LNCAP (cell line): ENCODE data around the gene CDC23.

Experiments used
- CTCF ChIP-seq: fragments of 450-650 bp; IDR thresholded peaks from 2 replicates; pipeline ENCODE4 v1.5.1; 2017; ENCODE audit warnings: mild to moderate bottlenecking

CDC23 gene

DNA sequence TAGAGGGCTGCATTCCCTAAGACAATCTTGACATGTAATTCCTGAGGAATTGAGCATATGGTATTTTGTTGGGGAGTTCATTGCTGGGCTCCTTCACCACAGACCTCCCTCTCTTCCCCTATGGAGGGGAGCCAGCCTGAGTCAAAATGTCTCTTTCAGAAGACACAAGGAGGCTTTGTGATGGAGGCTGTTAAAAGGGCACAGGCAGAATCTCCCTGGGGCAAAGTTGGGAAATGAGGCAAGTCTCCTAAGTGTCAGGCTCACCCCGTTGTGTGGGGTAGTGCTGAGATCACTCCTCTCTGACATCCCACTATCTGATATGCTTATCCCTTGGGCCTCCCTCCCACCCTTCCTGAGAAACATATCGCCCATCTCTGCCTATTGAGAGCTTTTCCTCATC, 30.7 kb upstream of the CDC23 start:
- TF ChIP-seq CTCF, result no peak

DNA sequence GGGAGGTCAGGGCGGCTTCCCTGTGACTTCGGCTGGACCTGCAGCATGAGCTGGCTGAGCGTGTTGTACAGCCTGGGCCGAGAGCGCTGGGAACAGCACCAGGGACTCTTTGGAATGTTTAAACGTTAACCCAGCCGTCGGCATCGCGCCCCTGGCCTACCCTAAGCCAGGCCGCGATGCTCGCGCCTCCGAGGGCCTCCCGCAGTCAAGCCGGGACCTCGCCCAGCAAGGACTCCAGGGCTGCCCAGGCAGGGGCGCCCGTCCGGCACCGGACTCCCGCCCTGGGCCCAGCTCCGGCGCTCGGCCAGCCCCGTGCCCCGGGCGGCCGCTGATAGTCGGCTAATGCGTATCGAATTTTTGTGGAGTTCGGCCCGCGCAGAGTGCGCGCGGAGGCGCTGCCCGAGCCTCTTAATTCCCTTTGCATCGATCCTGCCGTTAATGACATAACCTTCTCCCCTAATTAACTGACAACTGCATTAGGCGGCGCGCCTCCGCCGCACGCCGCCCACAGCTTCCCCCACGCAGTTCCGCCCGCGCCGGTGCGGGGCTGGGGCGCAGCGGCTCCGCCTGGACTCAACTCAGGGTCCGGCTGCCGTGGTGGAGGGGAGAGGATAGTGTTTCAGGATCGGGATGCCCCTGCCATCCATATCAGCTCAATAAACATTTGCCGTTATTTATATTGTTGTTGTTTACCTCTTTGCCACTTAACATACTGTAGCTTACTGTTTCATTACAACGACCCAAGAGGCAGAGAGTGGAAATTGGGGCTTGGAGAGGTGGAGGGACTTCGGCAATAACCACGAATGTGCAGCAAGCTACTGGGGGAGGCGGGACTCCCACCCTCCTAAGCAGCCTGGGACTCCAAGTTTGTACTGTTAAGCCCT, 28.8 kb upstream of the CDC23 start:
- no peak for TF ChIP-seq CTCF

DNA sequence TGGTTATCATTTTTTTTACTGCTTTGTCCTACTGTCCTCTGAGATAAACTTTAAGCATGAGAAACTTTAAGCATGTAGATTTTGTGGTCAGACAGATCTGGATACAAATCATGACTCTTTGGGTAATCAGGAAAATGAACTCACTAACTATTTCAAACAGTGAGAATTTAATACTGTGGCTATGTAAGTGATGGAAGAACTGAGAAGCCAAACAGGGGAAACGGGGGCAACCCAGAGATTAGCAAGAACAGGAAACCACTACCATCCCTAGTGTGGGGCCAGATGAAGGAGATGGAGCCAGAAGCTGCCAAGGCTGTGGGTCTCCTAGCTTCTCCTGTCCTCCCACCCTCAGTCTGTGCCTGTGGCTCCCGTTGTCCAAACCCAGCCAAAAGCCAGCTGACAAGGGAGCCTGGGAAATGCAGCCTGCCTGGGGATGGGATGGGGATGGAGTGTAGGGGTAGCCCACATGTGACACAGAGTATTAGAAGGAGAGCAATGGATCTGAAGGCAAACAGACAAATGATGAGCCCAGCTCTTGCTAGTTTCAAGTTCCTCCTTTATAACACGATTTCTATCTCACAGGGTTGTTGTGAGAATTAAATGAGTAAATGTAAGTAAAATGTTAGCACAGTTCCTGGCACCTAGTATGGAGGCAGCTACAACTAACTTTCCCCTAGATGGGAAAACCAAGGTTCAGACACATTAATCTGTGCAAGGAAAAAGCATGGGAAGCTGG, 27.7 kb upstream of the CDC23 start:
- no peak for TF ChIP-seq CTCF

DNA sequence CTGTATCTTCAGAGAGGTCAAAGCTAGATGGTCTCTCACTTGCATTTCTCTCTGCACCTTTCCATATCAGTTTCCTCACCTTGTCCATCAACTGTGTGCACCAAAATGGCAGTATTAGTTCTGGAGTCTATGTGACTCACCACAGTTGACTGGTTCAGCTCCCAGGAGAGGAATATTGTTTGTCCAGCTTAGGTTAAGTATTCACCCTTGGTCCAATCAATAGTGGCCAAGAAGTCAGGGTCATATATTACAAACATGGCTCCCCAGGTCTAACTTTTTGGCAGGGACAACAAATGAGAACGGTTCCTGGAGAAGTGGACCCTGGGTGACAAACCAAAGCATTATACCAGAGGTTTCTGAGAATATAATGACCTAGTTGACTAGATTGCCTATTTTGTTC, 24.9 kb upstream of the CDC23 start:
- no peak for TF ChIP-seq CTCF

DNA sequence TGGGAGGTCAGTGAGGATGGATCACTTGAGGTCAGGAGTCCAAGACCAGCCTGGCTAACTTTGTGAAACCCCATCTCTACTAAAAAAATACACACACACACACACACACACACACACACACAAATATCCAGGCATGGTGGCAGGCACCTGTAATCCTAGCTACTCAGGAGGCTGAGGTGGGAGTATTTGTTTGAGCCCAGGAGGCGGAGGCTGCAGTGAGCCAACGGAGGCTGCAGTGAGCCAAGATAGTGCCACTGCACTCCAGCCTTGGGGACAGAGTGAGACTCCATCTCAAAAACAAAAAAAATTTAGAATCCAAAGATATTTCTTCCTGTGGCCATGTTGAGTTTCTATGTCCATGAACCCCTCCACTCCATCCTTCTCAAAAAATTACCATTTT, 21.5 kb upstream of the CDC23 start:
- TF ChIP-seq CTCF, result no peak

GRCh38 chr5:138233280-138233679, 20.2 kb upstream of the CDC23 start:
- TF ChIP-seq CTCF, result no peak

DNA sequence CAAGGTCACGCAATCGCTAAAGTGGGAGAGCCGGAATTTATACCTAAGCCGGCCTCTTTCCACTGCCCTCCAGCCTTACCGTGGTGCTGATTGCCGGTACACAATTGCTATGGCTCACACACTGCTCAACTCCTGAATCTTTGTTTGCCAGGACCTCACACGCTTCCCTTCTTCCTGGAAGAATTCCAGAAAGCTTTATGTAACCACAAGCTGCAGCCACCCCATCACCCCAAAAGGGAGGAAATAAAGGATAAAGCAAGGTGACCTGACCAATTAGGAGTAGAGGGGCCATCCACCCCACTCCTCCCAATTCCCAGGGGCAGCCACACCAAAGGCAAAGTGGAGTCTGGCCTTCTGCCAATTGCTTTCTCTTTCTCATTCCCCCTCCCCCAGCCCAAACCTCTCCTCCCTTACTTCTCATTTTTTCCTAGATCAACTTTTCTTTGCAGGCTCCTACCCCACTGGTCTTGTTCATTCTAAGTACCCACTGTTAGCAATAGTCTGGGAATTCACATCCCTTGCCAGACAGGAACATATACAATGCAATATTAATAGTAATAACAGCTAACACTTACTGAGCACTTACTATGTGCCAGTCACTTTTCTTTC, 18.0 kb upstream of the CDC23 start:
- TF ChIP-seq CTCF, result no peak
